GM23338 (cell line): ENCODE results near the gene SBF2. TPM values are rescaled to one million over a fixed set of nuclear protein-coding genes. Genes with fewer than 3 reads are reported as not detected.

ENCODE experiments used
- ATAC-seq: fragments of 200-7000 bp; cut with Tn5 transposase; 3 replicates; pipeline ENCODE4 v1.9.1; 2020
- DNase-seq: peaks from one replicate; pipeline ENCODE4 v3.0.0-alpha.2; 2015; ENCODE audit warnings: low spot score
- H2AFZ ChIP-seq: fragments of 200-600 bp; sonication (generic); 2 replicates; pipeline ENCODE4 v1.8.0; 2016; ENCODE audit warnings: antibody characterized with exemption, mild to moderate bottlenecking, moderate library complexity
- H3F3A ChIP-seq: fragments of 200-600 bp; sonication (generic); replicated peaks from 2 replicates; pipeline ENCODE4 v1.8.0; 2017; ENCODE audit warnings: antibody characterized with exemption, mixed run types, low read depth
- H3K27ac ChIP-seq: fragments of 200-600 bp; sonication (generic); 2 replicates; pipeline ENCODE4 v1.6.1; 2016; ENCODE audit warnings: low read depth
- H3K27me3 ChIP-seq: fragments of 200-600 bp; sonication (generic); 2 replicates; pipeline ENCODE4 v1.8.0; 2016; ENCODE audit warnings: mild to moderate bottlenecking, mixed run types, moderate library complexity; ENCODE audit not compliant: insufficient read depth
- H3K36me3 ChIP-seq: fragments of 200-600 bp; sonication (generic); 2 replicates; pipeline ENCODE4 v1.8.0; 2016; ENCODE audit warnings: mild to moderate bottlenecking; ENCODE audit not compliant: insufficient read depth
- H3K4me1 ChIP-seq: fragments of 200-600 bp; sonication (generic); 2 replicates; pipeline ENCODE4 v1.8.0; 2016; ENCODE audit warnings: mild to moderate bottlenecking, moderate library complexity; ENCODE audit not compliant: insufficient read depth
- H3K4me2 ChIP-seq: fragments of 200-600 bp; sonication (generic); 2 replicates; pipeline ENCODE4 v1.7.1; 2017; ENCODE audit warnings: mixed run types
- H3K4me3 ChIP-seq: fragments of 200-600 bp; sonication (generic); 2 replicates; pipeline ENCODE4 v1.6.1; 2016; ENCODE audit warnings: mixed run types
- H3K79me2 ChIP-seq: fragments of 200-600 bp; sonication (generic); replicated peaks from 2 replicates; pipeline ENCODE4 v1.8.0; 2017; ENCODE audit warnings: mild to moderate bottlenecking; ENCODE audit not compliant: insufficient read depth
- H3K9me2 ChIP-seq: fragments of 200-600 bp; sonication (generic); 2 replicates; pipeline ENCODE4 v1.8.0; 2017; ENCODE audit not compliant: insufficient read depth
- H4K20me1 ChIP-seq: fragments of 200-600 bp; sonication (generic); replicated peaks from 2 replicates; pipeline ENCODE4 v1.8.0; 2017; ENCODE audit warnings: mild to moderate bottlenecking; ENCODE audit not compliant: insufficient read depth
- H3K27ac Mint-ChIP-seq: 2 replicates; pipeline ENCODE4 v1.8.0; 2020; ENCODE audit warnings: inconsistent platforms, mild to moderate bottlenecking, moderate library complexity, mixed read lengths
- H3K27me3 Mint-ChIP-seq: 3 replicates; pipeline ENCODE4 v1.8.0; 2022; ENCODE audit warnings: low read depth, mild to moderate bottlenecking, moderate library complexity, mixed read lengths, inconsistent platforms; ENCODE audit not compliant: insufficient read depth, poor library complexity
- H3K36me3 Mint-ChIP-seq: 3 replicates; pipeline ENCODE4 v1.8.0; 2021; ENCODE audit warnings: low read depth, mild to moderate bottlenecking, inconsistent platforms, moderate library complexity, mixed read lengths
- H3K4me1 Mint-ChIP-seq: 3 replicates; pipeline ENCODE4 v1.8.0; 2020; ENCODE audit warnings: mild to moderate bottlenecking, inconsistent platforms, mixed read lengths
- H3K4me3 Mint-ChIP-seq: 3 replicates; pipeline ENCODE4 v1.8.0; 2021; ENCODE audit warnings: moderate library complexity, mild to moderate bottlenecking, inconsistent platforms, mixed read lengths
- H3K9me3 Mint-ChIP-seq: 3 replicates; pipeline ENCODE4 v1.8.0; 2020; ENCODE audit warnings: moderate library complexity, mild to moderate bottlenecking, inconsistent platforms, mixed read lengths
- CREB1 ChIP-seq: fragments of 250-450 bp; sonication (Bioruptor Pico); IDR thresholded peaks from 2 replicates; pipeline ENCODE4 v1.5.0; 2020; ENCODE audit warnings: low read depth, mild to moderate bottlenecking, moderate library complexity
- CTCF ChIP-seq, 2 experiments: fragments of 200-600 bp in 1 of 2; sonication (generic) in 1 of 2; conservative IDR thresholded peaks; 2 replicates each; pipeline versions ENCODE4 v1.5.1 to v1.6.1; 2016 to 2017; ENCODE audit warnings: antibody characterized with exemption in 2 of 2, low read depth in 2 of 2, mild to moderate bottlenecking in 2 of 2, moderate library complexity in 1 of 2
- ETS1 ChIP-seq: IDR thresholded peaks from 2 replicates; pipeline ENCODE4 v1.6.1; 2016; ENCODE audit warnings: antibody characterized with exemption
- EZH2 ChIP-seq: fragments of 200-600 bp; sonication (generic); IDR thresholded peaks from one replicate; pipeline ENCODE4 v1.8.0; 2017; ENCODE audit warnings: antibody characterized with exemption, mild to moderate bottlenecking, low read depth; ENCODE audit not compliant: unreplicated experiment
- EZH2phosphoT487 ChIP-seq: fragments of 200-600 bp; sonication (generic); IDR thresholded peaks from one replicate; pipeline ENCODE4 v1.8.1; 2018; ENCODE audit warnings: antibody characterized with exemption; ENCODE audit not compliant: unreplicated experiment
- JUNB ChIP-seq: IDR thresholded peaks from one replicate; pipeline ENCODE4 v1.6.1; 2016; ENCODE audit warnings: antibody characterized with exemption; ENCODE audit not compliant: unreplicated experiment
- NANOG ChIP-seq: IDR thresholded peaks from 2 replicates; pipeline ENCODE4 v1.6.1; 2016; ENCODE audit warnings: antibody characterized with exemption, borderline replicate concordance
- POLR2AphosphoS5 ChIP-seq: IDR thresholded peaks from 2 replicates; pipeline ENCODE4 v1.6.1; 2016; ENCODE audit warnings: antibody characterized with exemption, low read depth
- REST ChIP-seq: IDR thresholded peaks from one replicate; pipeline ENCODE4 v1.6.1; 2018; ENCODE audit warnings: antibody characterized with exemption; ENCODE audit not compliant: unreplicated experiment
- STAT1 ChIP-seq: IDR thresholded peaks from one replicate; pipeline ENCODE4 v1.6.1; 2016; ENCODE audit warnings: antibody characterized with exemption; ENCODE audit not compliant: unreplicated experiment
- ZNF114 ChIP-seq: fragments of 250-450 bp; sonication (Bioruptor Pico); IDR thresholded peaks from 2 replicates; pipeline ENCODE4 v1.5.0; 2020; ENCODE audit warnings: mild to moderate bottlenecking, moderate library complexity
- ZNF331 ChIP-seq: fragments of 250-450 bp; sonication (Bioruptor Pico); IDR thresholded peaks from 2 replicates; pipeline ENCODE4 v1.5.0; 2020; ENCODE audit warnings: low read depth, mild to moderate bottlenecking, moderate library complexity
- ZNF462 ChIP-seq: fragments of 250-450 bp; sonication (Bioruptor Pico); IDR thresholded peaks from 2 replicates; pipeline ENCODE4 v1.5.0; 2020; ENCODE audit warnings: mild to moderate bottlenecking, moderate library complexity
- polyA plus RNA-seq: library from polyadenylated mRNA; unstranded; fragments of >200 nt; fragmentation: Nextera tagmentation; extraction: Ambion mirVana; gene quantifications from 2 replicates; pipeline ENCODE4 v1.2.1, GENCODE V29; 2016
- total RNA-seq: library from RNA; depleted of rRNA; stranded (reverse); fragments of >200 nt; shearing (Covaris generic); gene quantifications from 2 replicates; pipeline ENCODE4 v1.2.3, GENCODE V29; 2014

Gene SBF2
- total and polyA plus RNA-seq, 2 experiments from 2014 or later: 25.6 to 53.5 TPM

GRCh38 chr11:9735919-9736318, 558.1 kb downstream of the SBF2 start:
- H3K27ac Mint-ChIP-seq: no peak overlapping the region

More at GRCh38 chr11:9735919-9736318, 558.1 kb downstream of the SBF2 start:
- no peak for TF ChIP-seq EZH2phosphoT487
- TF ChIP-seq POLR2AphosphoS5: no peak
- no peak for TF ChIP-seq REST
- no peak for TF ChIP-seq CTCF (conservative IDR thresholded peaks at IDR 0.05; ENCODE audit: low read depth in 2 of 2)
- TF ChIP-seq CREB1 (CRISPR knock-in tag): no peak
- TF ChIP-seq ZNF462 (CRISPR knock-in tag): no peak
- no peak for TF ChIP-seq NANOG
- no peak for TF ChIP-seq EZH2
- TF ChIP-seq ZNF114 (CRISPR knock-in tag): no peak
- no peak for TF ChIP-seq JUNB
- no peak for TF ChIP-seq ZNF331 (CRISPR knock-in tag)
- TF ChIP-seq ETS1: no peak
- no peak for TF ChIP-seq STAT1
- no peak overlapping the region for H3K4me3 Mint-ChIP-seq
- H3K4me1 ChIP-seq: no peaks in the 10 kb centered on the region; the same call in 1 of the 2 replicates
- no peak overlapping the region for H3K4me3 ChIP-seq
- no peaks in the 10 kb centered on the region for H3K27me3 Mint-ChIP-seq
- H3K4me2 ChIP-seq: no peak overlapping the region
- DNase-seq (no peak), ATAC-seq (no peak)
- H4K20me1 ChIP-seq: no peaks in the 10 kb centered on the region
- H3K36me3 Mint-ChIP-seq: peaks cover 53% of the 10 kb centered on the region
- no peaks in the 10 kb centered on the region for H3K79me2 ChIP-seq
- H3K27me3 ChIP-seq: no peaks in the 10 kb centered on the region
- H3K9me3 Mint-ChIP-seq: no peaks in the 10 kb centered on the region; the same call in 2 of the 3 replicates
- 0 out of 2 replicates have a peak, but pooled peaks cover 4% of the 10 kb centered on the region for H3F3A ChIP-seq
- no peaks in the 10 kb centered on the region for H3K9me2 ChIP-seq
- H3K27ac ChIP-seq: no peak overlapping the region
- peaks cover 13% of the 10 kb centered on the region; the same call in 2 of the 3 replicates for H3K4me1 Mint-ChIP-seq
- H2AFZ ChIP-seq: no peak overlapping the region
- peaks cover 12% of the 10 kb centered on the region for H3K36me3 ChIP-seq
